GM18868 (cell line): ENCODE data around the gene ZGPAT.

Experiments used
- ATAC-seq: cut with Tn5 transposase; IDR thresholded peaks from one replicate; pipeline ENCODE4 v1.9.1; 2021; ENCODE audit warnings: mild to moderate bottlenecking, moderate library complexity; ENCODE audit not compliant: unreplicated experiment

Gene ZGPAT

DNA sequence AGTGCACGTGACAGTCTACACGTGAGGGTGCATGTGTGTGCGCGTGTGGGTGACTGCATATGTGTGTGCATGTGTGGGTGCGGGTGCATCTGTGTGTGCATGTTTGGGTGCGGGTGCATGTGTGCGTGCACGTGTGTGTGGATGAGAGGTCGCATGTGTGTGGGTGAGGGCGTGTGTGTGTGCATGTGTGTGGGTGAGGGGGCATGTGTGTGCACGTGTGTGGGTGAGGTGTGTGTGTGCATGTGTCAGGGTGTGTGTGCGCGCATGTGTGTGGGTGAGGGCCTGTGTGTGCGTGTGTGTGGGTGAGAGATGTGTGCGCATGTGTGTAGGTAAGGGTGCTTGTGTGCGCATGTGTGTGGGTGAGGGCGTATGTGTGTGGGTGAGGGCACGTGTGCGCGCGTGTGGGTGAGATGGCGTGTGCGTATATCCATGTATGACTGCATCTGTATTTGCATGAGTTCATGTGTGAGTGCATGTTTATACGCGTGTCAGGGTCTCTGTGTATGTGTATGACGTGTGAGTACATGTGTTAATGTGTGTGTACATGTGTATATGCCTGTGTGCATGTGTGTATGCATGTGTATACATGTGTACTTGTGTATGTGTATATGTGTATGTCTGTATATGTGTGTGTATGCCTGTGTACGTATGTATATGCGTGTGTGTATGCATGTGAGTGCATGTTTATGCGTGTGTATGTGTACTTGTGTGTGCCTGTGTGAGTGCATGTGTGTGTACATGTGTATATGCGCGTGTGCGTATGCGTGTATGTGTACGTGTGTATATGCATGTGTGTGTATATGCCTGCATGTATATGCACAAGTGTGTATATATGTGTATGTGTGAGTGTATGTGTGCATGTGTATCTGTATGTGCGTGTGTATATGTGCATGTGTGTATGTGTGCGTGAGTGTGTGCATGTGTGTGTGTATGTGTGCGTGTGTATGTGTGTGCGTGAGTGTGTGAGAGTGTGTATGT lies 24.6 kb downstream of the ZGPAT start:
- no peak for ATAC-seq

DNA sequence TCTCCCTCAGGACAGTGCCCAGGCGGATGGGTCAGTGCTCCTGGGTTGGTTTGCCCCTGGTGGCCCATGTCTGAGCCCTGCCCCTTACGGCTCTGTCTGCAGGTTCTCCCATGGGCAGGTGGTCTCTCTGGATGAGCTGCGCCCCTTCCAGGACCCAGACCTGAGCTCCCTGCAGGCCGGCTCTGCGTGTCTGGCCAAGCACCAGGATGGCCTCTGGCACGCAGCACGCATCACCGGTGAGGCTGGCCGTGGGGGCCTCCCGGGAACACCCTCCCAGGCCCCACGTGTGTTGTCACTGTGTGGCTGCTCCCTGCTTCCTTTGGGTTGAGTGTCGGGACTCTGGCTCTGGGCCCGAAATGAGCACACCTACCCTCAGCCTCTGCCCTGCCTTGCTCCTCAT lies 25.3 kb downstream of the ZGPAT start:
- no peak for ATAC-seq

DNA sequence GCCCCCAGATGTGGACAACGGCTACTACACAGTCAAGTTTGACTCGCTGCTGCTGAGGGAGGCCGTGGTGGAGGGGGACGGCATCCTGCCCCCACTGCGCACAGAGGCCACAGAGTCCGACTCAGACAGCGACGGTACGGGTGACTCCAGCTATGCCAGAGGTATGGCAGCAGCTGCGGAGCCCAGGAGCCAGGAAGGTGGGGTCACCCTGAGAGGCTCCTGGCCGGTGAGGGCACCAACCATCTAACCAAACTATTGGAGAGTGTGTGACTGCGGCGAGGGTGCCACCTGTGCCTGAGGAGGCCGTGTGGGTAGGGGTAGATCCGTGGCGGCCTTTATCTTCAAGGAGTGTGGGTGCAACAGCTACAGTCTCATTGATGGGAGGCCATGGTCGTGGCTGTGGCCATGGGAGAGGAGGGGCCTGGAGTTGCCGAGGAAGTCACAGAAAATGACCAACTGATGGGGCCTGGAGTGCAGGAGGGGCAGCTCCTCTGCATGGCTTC lies 25.8 kb downstream of the ZGPAT start:
- ATAC-seq: no peak

DNA sequence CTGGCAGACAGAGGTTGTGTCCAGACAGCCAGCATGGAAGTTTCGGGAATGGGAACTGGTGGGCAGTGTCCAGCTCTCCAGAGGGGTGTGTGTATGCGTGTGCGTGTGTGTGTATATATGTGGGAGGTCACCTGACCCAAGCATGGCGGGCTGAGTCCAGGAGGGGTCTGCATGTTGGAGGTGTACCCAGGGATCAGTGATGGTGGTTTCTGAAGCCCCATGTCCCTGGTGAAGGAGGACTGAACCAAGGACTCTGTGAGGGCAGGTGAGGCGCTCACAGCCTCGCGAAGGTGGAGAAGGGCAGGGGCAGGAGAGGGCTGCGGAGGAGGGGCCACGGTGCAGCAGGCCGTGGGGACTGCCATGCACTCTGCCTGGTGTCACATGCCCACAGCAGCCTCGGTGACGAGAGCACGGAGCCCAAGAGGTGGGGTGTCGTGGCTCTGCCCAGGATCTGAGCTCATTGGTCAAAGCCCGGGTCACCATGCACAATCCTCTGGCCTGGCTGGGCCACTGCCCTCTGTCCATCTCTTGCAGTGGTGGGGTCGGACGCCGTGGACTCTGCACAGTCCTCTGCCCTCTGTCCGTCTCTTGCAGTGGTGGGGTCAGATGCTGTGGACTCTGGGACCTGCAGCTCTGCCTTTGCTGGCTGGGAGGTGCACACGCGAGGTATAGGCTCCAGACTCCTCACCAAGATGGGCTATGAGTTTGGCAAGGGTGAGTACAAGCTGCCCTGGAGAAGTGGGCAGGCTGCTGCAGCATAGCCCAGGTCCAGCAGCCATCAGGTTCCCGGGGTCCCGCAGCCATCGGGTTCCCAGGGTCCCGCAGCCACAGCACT lies 26.5 kb downstream of the ZGPAT start:
- ATAC-seq: no peak

DNA sequence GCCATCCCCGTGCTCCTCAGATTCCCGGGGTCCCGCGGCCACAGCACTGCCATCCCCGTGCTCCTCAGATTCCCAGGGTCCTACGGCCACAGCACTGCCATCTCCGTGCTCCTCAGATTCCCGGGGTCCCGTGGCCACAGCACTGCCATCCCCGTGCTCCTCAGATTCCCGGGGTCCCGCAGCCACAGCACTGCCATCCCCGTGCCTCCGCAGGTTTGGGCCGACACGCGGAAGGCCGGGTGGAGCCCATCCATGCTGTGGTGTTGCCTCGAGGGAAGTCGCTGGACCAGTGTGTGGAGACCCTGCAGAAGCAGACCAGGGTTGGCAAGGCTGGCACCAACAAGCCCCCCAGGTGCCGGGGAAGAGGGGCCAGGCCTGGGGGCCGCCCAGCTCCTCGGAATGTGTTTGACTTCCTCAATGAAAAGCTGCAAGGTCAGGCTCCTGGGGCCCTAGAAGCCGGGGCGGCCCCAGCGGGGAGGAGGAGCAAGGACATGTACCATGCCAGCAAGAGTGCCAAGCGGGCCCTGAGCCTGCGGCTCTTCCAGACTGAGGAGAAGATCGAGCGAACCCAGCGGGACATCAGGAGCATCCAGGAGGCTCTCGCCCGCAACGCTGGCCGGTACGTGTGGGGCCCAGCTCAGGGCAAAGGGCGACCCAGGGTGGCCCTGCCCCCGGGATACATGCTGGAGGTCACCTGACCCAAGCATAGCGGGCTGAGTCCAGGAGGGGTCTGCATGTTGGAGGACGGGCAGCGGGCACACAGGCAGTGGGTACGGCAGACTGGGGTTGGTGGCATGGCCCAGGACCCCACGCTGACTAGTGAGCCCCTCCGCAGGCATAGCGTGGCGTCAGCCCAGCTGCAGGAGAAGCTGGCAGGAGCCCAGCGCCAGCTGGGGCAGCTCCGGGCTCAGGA lies 27.4 kb downstream of the ZGPAT start:
- no peak for ATAC-seq

DNA sequence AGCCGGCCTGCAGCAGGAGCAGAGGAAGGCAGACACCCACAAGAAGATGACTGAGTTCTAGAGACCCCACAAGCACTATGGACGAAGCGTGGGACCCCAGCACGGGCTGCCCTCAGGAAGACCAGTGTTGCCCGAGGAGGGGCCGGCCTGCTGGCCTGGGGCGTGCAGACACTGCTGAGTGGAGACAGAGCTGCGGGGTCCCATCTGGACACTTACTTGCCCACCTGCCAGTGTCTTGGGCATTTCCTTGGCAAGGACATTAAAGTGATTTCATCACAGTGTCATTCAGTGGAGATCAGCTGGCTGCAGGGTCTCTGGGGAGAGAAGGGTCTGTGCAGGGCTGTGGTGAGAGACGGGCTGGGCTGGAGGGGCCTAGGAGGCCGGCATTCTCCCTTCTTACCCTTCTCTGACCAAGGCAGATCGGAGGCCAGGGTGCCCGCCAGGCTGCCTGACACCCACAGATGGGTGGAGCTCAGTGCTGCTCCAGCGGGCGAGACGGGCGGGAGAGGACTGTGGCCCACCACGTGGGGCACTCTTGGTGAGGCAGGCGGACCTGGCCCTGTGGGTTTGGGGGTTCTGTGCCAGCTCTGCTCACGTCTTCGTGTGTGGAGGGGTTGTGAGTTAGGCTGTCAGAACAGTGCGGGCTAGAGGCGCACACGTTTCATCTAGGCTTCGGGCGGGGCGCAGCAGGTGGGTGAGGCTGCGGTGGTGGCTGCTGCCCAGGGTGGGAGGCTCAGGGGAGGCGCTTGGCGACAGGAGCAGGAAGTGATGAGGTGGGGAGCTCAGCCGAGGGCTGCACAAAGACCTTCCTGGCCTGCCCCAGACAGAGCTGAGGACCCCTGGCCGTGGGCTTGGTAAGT lies 28.2 kb downstream of the ZGPAT start, which contains the start of gene LIME1:
TSS of gene LIME1 (plus strand) at position 806 of the 860 bp plus-strand sequence. CDS start 886 bp downstream, outside the sequence.
- ATAC-seq: no peak

DNA sequence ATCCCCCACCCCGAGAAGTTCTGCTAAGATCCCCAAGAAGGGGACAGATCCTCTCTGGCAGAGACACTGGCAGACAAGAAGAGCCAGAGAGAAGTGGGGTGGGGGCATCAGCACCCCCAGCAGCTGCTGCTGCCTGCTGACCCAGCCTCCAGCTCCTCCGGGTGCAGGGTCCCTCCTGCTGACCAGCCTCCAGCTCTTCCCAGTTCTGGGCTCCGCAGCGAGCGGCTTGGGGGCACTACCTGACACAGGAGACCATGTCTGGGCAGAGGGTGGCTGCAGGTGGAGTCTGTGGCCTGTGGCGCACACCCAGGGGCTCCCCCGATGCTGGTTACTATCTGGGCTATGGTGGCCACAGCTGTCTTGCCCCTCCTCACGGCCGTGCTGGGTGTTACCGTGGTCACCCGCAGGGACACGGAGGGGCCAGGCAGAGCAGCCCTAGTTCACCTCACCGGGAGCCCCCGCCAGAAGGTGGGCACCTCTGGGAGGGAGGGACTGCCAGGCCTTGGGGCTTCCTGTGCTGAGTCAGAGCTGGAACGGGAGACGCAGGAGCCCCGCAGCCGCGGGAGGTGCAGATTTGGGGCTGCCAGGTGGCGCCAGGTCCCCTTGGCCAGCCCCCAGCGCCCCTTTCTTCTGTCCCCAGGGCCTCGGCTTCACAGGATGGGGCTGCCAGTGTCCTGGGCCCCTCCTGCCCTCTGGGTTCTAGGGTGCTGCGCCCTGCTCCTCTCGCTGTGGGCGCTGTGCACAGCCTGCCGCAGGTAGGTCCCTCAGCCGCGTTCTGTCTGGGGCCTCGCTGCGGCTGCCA lies 29.3 kb downstream of the ZGPAT start:
- no peak for ATAC-seq

DNA sequence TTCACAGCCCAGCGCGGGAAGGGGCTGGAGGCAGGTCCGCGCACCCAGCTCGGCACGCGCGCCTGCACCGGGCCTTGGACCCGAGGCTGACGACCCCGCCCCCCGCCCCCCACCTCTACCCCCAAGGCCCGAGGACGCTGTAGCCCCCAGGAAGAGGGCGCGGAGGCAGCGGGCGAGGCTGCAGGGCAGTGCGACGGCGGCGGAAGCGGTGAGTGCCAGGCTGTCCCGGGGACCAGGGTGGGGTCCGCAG lies 29.8 kb downstream of the ZGPAT start:
- no peak for ATAC-seq

DNA sequence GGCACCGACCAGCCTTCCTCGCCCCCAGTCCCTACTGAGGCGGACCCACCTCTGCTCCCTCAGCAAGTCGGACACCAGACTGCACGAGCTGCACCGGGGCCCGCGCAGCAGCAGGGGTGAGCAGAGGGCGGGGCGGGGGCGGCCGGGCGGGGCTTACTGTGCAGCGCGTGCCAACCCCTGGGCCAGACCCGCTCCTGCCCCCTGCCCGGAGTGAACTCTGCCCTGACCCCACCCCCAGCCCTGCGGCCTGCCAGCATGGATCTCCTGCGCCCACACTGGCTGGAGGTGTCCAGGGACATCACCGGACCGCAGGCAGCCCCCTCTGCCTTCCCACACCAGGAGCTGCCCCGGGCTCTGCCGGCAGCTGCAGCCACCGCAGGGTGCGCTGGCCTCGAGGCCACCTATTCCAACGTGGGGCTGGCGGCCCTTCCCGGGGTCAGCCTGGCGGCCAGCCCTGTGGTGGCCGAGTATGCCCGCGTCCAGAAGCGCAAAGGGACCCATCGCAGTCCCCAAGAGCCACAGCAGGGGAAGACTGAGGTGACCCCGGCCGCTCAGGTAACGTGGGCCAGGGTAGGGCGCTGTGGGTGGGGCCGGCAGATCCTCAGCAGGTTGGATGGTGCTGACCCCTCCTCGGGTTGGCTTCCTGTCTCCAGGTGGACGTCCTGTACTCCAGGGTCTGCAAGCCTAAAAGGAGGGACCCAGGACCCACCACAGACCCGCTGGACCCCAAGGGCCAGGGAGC lies 30.3 kb downstream of the ZGPAT start:
- no peak for ATAC-seq

DNA sequence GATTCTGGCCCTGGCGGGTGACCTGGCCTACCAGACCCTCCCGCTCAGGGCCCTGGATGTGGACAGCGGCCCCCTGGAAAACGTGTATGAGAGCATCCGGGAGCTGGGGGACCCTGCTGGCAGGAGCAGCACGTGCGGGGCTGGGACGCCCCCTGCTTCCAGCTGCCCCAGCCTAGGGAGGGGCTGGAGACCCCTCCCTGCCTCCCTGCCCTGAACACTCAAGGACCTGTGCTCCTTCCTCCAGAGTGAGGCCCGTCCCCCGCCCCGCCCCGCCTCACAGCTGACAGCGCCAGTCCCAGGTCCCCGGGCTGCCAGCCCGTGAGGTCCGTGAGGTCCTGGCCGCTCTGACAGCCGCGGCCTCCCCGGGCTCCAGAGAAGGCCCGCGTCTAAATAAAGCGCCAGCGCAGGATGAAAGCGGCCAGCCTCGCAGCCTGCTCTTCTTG lies 30.9 kb downstream of the ZGPAT start:
- no peak for ATAC-seq

DNA sequence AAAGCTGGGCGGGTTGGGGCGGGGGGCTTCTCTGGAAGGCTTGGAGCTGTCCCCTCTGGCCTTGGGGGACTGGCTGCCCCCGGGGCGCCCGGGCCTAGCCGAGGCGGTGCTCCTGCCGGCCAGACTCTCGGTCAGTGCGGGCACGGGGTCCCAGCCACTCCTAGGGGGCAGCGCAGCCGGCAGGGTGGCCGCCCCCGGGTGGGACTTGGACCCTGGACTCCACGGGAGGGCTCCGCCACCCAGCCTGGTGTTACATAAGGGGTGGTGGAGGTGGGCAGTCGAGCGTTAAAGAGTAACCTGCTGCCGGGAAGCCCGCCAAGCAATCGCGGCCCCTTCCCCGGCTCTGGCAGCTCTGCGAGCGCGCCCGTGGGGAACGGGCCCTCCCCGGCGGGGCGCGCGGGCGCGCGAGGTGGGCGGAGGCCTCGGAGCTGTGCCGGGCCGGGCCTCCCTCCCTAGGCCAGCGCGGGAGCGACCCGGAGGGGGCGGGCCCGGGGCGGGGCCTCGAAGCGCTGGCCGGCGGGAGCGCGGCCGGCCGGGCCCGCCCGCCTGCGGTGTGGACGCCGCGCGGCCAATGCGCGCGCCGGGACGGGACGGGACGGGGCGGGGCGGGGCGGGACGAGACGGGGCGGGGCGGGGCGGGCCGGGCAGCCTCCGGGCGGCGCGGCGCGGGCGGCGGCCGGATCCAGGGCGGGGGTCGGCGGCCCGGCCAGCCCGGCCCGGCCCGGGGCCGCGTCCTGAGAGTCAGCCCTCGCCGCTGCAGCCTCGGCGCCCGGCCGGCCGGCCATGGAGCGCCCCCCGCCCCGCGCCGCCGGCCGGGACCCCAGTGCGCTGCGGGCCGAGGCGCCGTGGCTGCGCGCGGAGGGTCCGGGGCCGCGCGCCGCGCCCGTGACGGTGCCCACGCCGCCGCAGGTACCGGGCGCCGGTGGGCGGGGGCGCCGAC lies 31.6 kb downstream of the ZGPAT start, which contains the start of gene SLC2A4RG:
TSS of gene SLC2A4RG (plus strand) at position 647 of the 940 bp plus-strand sequence. CDS start at position 784, 137 bp downstream.
- peak; percentile 45 for ATAC-seq

DNA sequence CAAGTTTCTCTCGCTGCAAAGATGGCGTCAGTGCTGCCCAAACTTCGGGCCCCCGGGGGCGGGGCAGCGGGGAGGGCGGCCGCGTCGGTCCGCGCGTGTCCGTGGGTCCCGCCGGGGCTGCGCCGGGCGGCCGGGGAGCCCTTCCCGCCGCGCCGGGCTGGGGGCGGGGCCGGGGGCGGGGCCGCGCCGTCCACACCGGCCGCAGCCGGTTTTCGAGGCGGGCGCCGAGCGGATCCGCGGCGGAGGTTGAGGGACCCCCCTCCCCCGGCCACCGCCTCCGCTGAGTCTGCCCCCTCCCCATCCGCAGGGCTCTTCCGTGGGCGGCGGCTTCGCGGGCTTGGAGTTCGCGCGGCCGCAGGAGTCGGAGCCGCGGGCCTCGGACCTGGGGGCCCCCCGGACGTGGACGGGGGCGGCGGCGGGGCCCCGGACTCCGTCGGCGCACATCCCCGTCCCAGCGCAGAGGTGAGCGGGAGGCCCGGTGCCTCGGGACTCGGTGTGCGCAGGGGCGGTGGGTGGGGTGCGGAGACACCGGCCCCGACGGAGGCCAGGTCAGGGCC lies 32.3 kb downstream of the ZGPAT start:
- no peak for ATAC-seq

DNA sequence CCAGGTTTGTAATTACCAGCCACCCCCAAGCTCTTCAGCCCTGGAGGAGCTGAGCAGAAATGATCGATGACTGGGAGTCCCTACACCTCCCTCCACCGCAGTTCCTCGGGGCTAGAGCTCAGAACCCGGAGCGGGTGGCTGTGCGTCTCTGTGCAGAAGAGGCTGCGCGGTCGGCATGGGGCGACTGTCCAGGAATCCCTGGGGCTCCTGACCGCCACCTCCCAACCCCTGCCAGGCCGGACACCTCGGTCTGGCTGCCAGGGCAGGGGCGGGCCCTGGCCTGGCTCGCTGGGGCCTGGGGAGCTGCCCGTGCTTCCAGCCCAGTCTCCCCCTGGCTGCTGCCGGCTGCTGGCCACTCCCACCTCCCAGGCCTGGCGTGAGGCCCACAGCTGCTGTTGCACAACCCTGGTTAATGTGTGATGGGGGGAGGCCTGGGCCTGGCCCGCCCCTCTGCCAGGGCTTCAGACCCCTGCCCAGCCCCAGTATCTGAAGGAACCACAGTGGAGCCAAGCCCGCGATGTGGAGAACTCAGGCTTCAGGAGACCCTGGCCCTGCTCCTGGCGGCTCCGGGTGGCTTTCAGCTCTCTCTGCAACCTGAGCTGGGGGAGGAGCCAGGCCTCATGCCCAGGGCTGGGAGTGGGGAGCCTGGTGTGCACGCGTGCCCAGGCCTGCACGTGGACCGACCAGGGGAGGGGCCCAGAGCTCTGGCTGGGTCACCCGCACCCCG lies 33.0 kb downstream of the ZGPAT start:
- ATAC-seq: no peak

DNA sequence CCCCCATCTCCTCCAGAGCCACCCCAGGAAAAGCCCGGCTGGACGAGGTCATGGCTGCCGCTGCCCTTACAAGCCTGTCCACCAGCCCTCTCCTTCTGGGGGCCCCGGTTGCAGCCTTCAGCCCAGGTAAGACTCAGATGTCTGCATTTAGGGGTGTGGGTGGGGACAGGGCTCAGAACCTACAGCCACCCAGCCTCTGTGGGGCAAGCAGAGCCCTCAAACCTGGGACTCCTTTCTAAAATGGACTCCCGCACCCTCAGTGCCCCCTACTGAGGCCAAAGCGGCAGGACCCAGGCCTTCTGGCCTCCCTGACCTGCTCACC lies 33.5 kb downstream of the ZGPAT start:
- ATAC-seq: no peak

DNA sequence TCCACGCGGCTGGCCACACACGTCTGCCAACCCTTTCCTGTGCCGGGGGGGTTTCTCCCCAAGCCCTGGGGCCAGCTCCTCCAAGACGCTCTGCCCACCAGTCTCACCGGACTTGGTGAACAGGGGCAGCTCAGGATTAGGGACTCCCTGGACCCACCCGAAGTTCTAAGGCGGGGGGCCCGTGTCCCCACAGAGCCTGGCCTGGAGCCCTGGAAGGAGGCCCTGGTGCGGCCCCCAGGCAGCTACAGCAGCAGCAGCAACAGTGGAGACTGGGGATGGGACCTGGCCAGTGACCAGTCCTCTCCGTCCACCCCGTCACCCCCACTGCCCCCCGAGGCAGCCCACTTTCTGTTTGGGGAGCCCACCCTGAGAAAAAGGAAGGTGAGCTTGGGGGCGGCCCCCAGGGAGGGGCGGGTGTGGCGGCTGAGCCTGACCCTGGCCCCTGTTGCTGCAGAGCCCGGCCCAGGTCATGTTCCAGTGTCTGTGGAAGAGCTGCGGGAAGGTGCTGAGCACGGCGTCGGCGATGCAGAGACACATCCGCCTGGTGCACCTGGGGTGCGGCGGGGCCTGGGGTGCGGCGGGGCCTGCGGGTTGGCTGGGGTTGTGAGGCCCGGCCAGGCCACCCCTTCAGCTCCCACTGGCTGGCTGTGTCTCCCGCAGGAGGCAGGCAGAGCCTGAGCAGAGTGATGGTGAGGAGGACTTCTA lies 34.0 kb downstream of the ZGPAT start:
- no peak for ATAC-seq
